GM10847 (cell line): ENCODE results near the gene TTC23.

Source experiments
- POLR2A ChIP-seq: IDR thresholded peaks from 2 replicates; pipeline ENCODE4 v1.6.1; 2011; ENCODE audit not compliant: insufficient read length; ENCODE audit errors: extremely low read depth

TTC23 gene

DNA sequence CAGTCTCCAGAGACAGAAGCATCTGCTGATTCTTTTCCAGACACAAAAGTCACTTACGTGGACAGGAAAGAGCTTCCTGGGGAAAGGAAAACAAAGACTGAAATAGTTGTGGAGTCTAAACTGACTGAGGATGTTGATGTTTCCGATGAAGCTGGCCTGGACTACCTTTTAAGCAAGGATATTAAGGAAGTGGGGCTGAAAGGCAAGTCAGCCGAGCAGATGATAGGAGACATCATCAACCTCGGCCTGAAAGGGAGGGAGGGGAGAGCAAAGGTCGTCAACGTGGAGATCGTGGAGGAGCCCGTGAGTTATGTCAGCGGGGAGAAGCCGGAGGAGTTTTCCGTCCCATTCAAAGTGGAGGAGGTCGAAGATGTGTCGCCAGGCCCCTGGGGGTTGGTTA lies 119.1 kb downstream of the TTC23 start:
- no peak for TF ChIP-seq POLR2A

DNA sequence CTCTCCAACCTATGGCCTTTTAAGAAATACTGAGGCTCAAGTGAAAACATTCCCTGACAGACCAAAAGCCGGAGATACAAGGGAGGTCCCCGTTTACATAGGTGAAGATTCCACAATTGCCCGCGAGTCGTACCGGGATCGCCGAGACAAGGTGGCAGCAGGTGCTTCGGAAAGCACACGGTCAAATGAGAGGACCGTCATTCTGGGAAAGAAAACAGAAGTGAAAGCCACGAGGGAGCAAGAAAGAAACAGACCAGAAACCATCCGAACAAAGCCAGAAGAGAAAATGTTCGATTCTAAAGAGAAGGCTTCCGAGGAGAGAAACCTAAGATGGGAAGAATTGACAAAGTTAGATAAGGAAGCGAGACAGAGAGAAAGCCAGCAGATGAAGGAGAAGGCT lies 119.7 kb downstream of the TTC23 start:
- TF ChIP-seq POLR2A = no peak

DNA sequence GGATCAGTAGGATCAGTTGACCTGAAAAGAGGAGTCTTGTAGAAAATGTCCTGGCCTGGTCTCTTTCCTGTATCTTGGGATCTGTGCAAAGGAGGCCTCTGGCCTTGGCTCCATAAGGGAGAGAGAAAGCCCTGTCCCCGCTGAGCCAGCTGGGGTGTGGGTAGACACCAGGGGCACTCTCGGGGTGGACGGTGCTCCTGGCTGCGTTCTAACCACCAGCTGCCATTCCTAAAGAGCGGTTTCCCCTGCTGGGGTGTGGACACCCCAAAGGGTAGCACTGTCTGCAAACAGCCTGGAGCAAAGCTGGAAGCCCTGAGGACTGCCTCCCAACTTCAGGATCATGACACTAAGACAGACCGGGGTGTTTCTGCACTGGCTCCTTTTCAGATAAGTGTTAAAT lies 121.0 kb downstream of the TTC23 start:
- TF ChIP-seq POLR2A = no peak

DNA sequence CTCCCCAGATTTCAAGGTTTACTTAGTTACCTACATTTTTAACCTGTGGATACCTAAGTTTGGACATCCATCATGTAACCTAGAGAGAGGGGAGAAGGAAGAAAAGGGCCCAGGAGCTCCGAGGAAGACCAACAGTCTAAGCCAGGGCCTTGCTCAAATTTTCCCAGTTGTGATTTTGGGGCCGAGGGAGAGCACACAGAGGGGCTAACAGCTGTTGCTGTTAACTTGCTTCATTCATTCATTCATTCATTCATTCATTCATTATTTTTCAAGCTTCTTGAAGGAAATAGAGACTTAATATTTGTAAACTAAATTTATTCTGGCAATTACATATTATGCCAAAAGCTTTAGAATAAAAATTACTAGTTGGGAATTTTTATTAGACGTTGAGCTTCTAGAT lies 121.6 kb downstream of the TTC23 start:
- no peak for TF ChIP-seq POLR2A

DNA sequence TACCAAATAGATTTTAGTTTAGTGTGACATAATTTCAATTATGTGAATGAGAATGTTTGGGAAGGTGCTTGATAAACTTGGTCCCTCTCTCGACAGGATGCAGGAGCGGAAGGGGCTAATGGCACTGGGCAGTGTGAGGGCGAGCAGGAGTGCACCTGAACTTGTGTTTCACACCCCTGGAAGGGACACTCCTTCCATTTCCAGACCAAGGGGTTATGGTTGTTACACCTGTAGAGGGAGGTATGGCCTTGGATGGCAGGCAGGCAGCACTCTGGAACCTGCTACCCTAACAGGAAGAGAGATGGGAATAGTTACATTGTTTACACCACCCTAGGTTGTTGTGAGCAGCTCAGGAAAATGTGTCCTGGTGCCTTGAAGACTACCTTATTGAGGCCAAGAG lies 122.5 kb downstream of the TTC23 start:
- TF ChIP-seq POLR2A = no peak

DNA sequence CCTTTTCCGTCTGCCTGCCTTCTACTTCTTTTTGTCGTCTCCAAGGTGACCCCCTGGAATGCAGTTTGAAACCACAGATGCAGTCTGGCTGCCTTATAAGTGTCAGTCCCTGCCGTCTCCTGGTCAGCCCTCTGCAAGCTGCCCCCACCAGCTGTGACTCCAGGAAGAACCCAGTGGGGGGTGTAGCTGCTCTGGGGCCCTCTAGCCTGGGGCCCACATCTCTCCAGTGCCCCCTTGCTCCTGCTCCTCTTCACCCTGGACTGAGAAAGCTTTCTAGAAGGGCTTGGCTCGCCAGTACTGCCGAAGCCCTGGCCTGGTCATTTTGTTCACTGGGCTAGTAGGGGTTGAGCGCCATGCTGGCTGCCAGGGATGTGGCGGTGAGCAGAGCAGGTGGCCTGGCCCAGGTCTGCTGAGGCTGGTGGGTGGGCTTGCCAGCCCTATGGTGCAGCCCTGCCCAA lies 123.2 kb downstream of the TTC23 start:
- TF ChIP-seq POLR2A = no peak

DNA sequence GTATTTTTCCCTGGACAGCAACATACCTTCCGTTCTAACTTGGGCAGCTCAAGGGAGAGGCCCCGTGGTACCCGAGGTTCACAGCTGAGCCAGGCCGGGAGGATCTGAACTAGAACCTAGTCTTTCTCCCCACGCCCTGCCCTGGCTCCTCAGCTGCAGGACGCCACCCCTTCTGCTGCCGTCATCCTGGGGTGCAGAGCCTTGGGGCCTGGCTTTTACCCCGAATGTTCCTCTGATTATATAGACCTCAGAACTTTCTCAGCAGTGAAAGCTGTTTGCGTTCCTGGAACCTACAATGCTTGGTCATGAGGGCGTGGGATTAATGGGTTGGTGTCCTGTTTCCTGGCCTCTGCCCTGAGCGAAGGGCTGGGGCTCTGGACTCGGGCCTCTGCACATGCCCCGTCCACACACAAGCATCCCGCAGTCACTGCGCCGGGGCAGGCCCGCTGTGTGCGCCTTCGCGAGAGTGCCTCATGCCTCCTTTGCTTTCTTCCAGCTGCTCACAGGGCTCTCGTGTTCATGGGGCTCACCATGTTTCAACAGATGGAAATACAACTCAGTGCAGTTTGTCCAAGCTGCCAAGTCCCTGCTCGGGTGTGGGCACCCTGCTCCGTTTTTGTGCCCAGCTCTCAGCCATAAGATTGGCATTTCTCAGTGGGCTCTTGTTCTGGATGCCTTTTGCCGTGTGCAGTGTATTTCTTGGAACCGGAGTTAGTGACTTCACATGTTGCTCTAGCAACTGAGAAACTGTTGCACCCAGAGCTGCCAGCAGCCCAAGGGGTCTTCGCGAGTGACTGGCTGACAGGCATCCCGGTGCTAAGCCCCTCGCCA lies 124.1 kb downstream of the TTC23 start:
- TF ChIP-seq POLR2A = no peak

DNA sequence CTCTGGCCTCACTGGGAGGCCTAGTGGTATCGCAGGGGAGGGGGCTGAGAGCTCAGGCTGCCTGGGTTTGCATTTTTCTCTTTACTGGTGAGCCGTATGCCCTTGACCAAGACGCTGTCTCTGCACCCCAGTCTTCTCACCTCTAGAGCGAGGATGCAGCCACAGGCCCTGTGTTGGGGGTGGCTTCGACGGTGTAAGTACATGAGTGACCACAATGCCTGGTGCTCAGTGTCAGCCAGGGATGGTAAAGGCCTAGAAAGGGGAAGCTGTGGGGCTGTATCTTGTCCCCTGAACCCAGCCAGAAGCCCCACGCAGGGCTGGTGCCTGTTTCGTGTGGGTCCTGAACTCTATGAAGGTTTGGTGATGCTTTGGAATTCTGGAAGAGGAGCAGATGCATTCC lies 124.7 kb downstream of the TTC23 start:
- TF ChIP-seq POLR2A = no peak

DNA sequence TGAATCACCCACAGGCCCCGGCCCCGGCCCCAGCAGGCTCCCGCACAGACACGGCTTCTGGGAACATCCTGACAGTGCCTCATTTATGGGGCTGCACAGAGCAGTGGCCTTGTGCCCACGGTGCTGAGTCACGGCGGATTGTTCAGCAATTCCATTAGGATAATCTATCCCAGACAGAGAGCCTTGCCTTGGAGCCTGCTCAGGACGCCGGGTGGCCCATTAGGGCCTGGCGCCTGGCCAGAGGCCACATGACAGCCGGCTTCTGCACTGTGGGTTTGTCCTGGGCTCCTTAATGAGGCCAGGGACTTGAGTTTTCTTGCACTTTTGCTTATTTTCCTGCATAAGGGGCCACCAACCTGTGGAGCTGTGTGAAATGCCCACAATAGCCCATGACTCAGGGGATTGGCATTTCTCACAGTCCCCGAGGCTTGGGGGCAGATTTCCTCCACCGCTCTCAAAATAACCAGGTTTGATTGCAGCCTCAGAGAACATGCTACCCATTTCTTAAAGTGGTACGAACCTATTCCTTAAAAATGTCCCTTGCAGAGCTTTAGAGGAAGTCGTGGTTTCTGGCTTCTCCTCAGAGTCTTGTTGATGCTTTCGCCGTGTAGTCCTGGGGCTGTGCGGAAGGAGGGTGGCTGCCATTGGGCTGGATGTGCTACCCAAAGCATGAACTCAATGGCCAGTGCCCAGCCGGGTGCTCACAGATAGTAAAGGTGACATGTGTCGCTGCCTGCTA lies 125.5 kb downstream of the TTC23 start:
- TF ChIP-seq POLR2A = no peak

DNA sequence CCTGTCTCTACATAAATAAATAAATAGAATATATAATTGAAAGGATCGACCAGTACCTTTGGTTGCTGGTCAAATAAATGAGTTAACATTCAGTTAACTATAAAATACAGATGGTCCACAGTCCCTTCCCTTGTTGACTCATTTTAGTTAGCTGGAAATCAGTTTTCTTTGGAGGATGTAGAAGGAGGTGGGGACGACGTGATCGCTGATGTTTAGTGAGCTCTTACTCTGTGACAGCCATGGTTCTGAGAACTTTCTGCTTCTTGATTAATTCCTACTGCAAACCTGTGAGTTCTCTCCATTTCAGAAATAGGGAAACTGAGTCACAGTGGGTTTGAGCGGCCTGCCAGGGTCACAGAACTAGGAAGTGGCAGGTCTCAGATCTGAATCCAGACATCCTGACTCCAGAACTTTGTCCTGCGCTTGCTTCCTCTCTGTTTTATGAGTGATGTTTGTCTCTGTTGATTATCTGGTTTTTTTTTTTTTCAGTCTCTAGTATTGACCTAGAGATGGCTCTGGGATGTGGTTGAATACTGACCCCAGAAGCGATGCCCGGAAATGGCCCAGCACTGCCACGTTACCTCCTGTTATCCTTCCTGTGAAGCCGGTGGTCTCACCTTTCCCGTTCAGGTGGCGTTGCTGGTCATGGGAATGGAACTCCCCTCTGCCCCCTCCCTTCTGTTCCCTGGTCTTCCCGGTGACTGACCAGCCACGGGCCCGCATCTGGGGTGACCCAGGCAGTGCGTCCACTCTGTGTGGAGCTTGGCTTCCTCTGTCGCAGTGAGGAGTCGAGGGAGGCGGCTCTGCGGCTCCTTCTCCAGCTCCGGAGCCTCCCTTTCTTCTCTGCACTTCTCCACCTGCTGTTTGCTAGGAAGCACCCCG lies 126.3 kb downstream of the TTC23 start:
- TF ChIP-seq POLR2A = no peak

DNA sequence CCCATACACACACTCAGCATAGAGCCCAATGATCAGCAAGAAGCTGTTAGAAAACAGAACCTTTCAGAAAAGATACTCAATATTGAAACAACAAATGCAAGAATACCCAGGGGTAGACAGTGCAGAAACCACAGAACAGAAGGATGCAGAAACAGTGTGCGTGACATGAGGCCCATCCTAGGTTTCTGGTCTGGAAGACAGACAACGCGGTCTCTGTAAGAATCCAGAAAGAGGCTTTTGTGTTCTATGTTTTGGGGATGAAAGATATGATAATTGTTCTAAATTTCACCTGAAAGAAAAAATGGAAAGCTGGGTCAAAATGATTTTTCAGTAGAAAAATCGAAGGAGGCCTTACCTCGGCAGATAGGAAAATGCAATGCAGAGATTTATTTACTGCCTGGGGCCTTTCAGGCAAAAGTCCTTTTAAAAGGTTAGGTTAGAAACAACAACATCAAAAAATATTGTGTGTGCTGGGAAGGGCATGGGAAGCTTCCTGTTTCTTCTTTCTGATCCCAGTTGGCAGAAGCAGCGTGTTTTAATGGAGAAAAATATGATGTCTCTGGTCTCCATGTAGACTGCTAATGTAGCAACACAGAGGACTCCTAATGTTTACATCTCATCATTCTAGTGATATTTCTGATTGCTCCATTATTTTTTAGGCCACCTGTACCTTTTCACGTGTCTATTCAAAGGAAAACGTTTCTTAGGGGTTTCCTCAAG lies 127.5 kb downstream of the TTC23 start:
- no peak for TF ChIP-seq POLR2A

DNA sequence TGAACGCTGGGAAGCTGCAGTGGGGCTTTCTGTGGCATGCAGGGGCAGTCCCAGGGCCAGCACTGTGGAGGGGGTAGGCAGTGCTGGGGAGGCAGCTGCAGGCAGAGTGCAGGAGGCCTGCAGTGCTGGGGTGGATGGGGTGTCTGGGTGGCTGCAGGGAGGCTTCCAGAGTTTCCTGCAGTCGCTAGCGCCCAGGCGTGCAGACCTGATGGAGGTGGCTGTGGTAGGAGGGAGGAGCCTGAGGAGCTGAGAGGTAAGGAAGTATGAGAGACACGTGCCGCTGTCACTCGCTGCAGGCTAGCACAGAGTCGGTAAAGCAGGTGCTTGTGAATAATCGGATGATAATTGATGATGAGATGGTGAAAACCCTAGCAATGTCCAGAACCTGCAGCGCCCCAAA lies 128.2 kb downstream of the TTC23 start:
- no peak for TF ChIP-seq POLR2A

DNA sequence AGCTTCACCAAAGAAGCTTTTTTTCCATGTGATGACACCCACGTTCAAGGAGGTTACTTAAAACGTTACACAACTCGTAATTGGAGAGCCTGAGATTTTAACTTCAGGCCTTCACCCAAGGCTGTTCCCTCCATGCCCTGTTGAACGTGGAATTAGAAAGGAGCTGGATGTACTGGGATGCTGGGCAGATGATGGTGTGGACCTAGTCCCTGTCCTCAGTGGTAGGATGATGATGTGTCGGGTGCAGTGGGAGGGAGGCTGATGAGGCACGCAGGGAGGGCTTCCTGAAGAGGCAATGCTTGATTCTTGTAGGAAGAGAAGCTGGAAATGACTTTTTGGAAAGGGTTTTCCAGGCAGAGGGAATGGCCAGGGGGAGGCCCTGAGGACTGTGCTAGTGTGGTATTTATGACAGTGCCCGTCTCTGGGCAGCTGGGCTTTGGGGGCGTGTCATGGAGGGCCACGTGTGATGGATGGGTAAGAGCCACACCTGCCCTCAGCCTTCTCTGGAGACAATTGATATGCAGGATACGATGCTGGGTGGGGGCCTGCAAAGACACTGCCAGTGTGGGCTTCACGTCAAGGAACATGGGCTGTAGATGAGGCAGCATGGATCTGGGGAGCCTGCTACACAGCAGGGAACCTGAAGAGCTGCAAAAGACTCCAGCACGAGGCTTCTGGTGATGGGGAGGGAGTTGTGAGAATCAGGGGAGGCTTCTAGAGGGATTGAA lies 129.2 kb downstream of the TTC23 start:
- TF ChIP-seq POLR2A = no peak
